Measurements from ENCODE around the gene TFF1.

TFF1 gene

GRCh38 chr21:42379426-42380215 lies 13.3 kb upstream of the TFF1 start:
- DNase-seq: no peak

DNA sequence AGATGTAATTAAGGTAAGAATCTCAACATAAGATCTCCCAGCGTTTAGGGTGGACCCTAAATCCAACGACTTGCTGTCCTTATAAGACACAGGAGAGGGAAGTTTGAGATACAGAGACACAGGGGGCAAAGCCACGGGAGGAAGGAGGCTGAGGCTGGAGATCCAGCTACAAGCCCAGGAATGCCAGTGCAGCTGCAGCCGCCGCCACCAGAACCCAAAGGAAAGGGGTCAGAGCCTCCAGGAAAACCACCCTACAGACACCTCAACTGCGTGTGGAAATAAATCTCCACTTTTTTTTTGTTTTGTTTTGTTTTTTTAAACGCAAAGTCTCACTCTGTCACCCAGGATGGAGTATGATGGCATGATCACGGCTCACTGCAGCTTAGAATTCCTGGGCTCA lies 12.1 kb upstream of the TFF1 start:
- no peak for DNase-seq

GRCh38 chr21:42377951-42378340 lies 11.6 kb upstream of the TFF1 start:
- no peak for DNase-seq

DNA sequence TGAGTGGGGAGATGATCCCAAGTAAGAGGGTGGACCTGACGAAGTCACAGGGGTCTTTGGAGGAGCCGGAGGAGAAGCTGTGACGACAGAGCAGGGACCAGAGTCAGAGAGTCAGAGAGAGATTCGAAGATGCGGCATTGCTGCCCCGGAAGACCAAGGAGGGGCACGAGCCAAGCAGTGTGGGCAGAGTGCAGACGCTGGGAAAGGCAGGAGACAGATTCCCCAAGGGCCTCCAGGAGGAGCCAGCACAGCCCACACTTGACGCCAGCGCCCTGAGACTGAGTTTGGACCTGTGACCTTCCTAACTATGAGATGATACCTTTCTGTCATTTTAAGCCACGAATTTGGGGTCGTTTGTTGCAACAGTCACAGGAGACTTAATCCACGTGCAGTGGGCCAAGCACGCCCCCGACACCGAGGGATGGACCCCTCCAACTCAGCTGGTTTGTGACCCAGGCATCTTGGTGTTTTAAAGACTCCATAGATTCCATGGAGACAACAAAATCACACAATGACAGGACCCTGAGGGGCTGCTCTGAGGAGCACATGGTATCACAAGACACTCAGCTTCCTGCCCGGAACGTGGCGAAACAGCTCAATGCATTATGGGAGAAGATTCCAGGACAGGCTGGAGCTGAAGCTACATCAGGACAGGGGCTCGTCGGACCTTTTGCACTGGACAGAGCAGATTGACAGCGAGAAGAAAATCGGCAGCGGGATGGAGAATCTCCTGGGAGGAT lies 11.0 kb upstream of the TFF1 start:
- DNase-seq: no peak

DNA sequence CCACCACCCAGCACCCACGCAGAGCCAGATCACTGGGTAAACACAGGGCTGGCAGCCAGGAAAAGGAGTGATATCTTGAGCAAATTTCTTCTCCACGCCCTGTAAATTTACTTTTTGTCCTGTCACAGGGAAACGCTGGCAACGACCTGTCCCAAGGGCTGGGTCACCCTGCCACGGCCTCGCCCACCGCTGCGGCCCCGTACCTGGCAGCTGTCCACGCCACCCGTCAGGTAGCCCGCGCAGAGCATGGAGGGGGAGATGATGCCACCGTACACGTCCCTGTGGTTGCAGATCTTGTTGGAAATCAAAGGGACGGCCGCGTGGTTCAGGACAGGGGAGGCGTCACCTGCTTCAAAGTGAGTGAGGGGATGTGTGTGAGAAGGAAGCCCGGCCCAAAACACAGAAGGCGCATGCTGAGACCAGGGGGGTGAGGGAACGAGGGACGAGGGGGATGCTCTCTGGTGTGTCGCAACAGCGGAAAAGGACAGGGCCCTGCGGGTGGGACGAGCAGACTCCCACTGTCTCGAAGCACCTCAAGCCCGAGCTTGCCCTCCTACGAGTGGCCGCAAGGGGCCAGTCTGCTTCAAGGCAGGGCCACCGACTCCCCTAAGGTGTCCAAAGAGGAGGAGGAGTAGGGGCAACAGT lies 10.1 kb upstream of the TFF1 start:
- no peak for DNase-seq

- no peak for DNase-seq
Observed at GRCh38 chr21:42375966-42376337, 9.6 kb upstream of the TFF1 start.

- no peak for DNase-seq
Observed at GRCh38 chr21:42375506-42375905, 9.2 kb upstream of the TFF1 start.

- no peak for DNase-seq
Observed at GRCh38 chr21:42374864-42375499, 8.6 kb upstream of the TFF1 start.

DNA sequence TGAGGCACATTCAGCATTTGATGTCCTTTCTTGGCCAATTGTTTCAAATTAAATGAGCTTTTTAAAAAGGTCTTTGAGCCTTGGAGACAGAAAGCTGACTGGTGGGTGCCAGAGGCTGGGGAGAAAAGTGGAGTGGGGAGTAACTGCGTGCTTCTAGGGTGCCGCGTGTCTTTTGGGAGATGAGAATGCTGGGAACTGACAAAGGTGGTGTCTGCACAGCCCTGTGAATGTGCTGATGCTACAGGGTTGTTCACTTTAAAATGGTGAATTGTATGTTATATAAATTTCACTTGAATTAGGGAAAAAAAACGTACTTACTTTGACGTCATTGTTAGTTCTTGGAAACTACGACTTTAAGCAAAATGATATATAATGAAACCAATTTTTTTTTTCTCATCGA lies 8.1 kb upstream of the TFF1 start:
- DNase-seq: no peak

DNA sequence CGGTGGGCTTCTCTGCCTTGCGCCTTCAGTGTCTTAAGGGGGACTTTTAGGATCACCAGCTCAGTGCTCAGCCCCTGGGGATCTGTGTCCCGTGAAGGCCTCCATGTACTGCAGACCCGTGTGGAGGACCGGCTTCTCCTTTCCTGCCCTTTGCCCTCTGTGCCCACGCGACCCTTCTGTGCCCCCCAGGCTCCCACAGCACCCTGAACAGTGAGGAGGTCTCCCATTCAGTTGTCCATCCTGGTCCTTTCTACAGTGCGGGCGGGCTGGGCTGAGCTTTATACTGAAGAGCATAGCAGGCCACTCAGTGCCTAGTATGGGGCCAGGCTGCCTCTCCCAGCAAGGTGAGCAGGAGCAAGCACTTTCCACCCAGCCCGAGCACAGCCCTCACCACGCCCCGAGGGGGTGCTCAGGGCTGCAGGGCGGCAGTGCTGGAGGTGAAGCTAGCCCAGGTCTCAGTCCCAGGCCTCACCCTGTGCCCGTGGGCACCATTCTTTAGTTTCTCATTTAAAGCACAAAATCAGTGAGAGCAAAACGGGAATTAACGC lies 7.6 kb upstream of the TFF1 start:
- no peak for DNase-seq

GRCh38 chr21:42373196-42373907 lies 7.0 kb upstream of the TFF1 start:
- DNase-seq: no peak

DNA sequence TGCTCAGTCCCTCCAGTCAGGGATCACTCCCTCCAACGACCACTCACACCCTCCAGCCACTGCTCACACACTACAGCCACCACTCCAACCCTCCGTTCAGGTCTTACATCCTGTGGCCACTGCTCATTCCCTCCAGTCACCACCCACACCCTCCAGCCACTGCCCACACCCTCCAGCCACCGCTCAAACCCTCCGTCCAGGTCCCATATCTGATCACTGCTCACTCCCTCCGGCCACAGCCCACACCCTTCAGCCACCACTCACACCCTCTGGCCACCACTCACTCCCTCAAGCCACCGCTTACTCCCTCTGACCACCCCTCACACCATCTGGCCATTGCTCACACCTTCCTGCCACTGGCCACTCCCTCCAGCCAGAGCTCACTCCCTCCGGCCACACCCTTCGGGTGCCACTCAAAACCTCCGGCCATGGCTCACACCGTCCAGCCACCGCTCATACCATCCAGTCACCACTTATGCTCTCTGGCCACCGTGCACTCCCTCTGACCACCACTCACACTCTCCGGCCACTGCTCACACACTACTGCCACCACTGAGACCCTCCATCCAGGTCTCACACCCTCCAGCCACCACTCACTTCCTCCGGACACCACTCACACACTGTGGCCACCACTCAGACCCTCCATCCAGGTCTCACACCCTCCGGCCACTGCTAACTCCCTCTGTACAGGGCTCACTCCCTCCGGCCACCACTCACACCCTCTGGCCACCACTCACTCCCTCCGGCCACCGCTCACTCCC lies 4.7 kb upstream of the TFF1 start:
- no peak for DNase-seq

GRCh38 chr21:42369821-42370220 lies 3.5 kb upstream of the TFF1 start:
- DNase-seq: no peak

GRCh38 chr21:42367367-42368165 lies 1.2 kb upstream of the TFF1 start:
- no peak for DNase-seq

GRCh38 chr21:42365770-42366169 lies 565 bp downstream of the TFF1 start:
- DNase-seq: no peak

GRCh38 chr21:42364304-42364865 lies 1.9 kb downstream of the TFF1 start:
- DNase-seq: no peak

- no peak for DNase-seq
Observed at GRCh38 chr21:42363312-42363711, 3.0 kb downstream of the TFF1 start.

DNA sequence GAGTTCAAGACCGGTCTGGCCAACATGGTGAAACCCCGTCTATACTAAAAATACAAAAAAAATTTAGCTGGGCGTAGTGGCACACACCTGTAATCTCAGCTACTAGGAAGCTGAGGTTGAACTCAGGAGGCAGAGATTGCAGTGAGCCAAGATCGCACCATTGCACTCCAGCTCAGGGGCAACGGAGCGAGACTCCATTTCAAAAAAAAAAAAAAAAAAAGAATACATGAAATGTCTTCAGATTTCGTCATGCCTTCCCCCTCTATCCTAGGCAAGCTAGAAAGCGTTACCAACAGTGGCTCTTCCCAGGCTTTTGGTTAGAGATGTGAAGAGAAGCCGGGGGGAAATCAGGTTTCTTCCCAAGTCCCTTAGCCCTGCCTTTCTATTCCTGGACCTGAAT lies 3.6 kb downstream of the TFF1 start:
- no peak for DNase-seq

GRCh38 chr21:42362198-42362597 lies 4.1 kb downstream of the TFF1 start:
- DNase-seq: no peak

- DNase-seq: no peak
Observed at GRCh38 chr21:42361286-42361685, 5.0 kb downstream of the TFF1 start.

DNA sequence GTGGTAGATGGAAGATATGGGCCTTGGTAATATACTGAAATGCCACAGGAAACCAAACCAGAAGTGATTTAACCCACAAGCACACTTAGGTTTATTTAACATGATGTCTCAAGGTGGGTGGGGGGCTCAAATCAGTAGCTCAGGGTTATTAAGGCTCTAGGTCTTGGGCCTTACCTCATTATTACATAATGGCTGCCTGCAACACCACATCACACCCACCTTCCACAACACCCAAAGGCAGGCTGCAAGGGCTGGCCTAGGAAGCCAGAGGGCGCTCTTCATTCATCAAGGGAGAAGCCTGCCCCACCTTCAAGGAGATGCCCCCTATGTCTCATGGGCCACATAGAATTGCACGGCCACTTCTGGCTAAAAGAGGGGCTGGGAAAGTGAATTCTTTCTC lies 6.0 kb downstream of the TFF1 start:
- DNase-seq: no peak
